Body of pancreas (tissue), 4 donors: ENCODE measurements around the gene APAF1.

Experiments
- POLR2A ChIP-seq, 3 donors: fragments of 450-650 bp; IDR thresholded peaks; one replicate each; pipeline ENCODE4 v1.6.1; 2016; ENCODE audit warnings: antibody characterized with exemption in 3 of 3, mild to moderate bottlenecking in 2 of 3
- TF ChIP-seq, protein P1 (sequence below), 7 experiments: fragments of 450-650 bp in 4 of 7; fragments of 200-600 bp in 3 of 7; sonication (generic) in 3 of 7; IDR thresholded peaks; one replicate each; pipeline ENCODE4 v1.5.1; 2016 to 2019; ENCODE audit warnings: antibody characterized with exemption in 7 of 7

DNA sequence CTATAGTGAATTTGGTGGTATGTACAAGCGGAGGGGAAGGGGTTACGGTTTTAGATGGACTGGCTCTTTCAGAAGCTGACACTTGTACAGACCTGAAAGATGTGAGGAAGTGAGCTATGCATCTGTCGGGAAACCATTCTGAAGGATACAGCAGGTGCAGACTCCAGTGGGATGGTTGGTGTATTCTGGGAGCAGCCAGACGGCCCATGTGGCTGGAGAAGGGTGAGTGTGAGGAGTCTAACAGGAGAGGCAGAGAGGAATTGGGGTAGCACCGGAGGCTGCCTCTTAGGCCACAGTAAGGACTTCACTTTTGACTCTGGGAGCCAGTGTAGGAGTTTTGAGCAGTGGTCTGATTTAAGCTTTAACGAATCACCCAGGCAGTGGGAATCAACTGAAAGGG, 90.7 kb downstream of the APAF1 start:
- TF ChIP-seq, protein P1, sequence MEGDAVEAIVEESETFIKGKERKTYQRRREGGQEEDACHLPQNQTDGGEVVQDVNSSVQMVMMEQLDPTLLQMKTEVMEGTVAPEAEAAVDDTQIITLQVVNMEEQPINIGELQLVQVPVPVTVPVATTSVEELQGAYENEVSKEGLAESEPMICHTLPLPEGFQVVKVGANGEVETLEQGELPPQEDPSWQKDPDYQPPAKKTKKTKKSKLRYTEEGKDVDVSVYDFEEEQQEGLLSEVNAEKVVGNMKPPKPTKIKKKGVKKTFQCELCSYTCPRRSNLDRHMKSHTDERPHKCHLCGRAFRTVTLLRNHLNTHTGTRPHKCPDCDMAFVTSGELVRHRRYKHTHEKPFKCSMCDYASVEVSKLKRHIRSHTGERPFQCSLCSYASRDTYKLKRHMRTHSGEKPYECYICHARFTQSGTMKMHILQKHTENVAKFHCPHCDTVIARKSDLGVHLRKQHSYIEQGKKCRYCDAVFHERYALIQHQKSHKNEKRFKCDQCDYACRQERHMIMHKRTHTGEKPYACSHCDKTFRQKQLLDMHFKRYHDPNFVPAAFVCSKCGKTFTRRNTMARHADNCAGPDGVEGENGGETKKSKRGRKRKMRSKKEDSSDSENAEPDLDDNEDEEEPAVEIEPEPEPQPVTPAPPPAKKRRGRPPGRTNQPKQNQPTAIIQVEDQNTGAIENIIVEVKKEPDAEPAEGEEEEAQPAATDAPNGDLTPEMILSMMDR (IDR thresholded peaks at IDR 0.05): no peak
- no peak for TF ChIP-seq POLR2A (IDR thresholded peaks at IDR 0.05)
